Karpas-422 (cell line): Measurements from ENCODE around the gene ZNF462. TPM values are rescaled to one million over a fixed set of nuclear protein-coding genes. Genes with fewer than 3 reads are reported as not detected.

Experiments
- DNase-seq: peaks from one replicate; pipeline ENCODE4 v3.0.0-alpha.2; 2015
- H2AFZ ChIP-seq: fragments of 200-600 bp; sonication (generic); 2 replicates; pipeline ENCODE4 v1.6.1; 2014; ENCODE audit warnings: antibody characterized with exemption, low read length, mixed read lengths
- H3K27ac ChIP-seq: fragments of 200-600 bp; sonication (generic); 2 replicates; pipeline ENCODE4 v1.5.1; 2014; ENCODE audit warnings: mild to moderate bottlenecking, low read length, moderate library complexity
- H3K27me3 ChIP-seq: fragments of 200-600 bp; sonication (generic); 2 replicates; pipeline ENCODE4 v1.6.1; 2014; ENCODE audit warnings: low read length, mixed read lengths
- H3K36me3 ChIP-seq: fragments of 200-600 bp; sonication (generic); 2 replicates; pipeline ENCODE4 v1.6.1; 2014; ENCODE audit warnings: low read length, mixed read lengths; ENCODE audit not compliant: insufficient read depth
- H3K4me1 ChIP-seq: fragments of 200-600 bp; sonication (generic); 2 replicates; pipeline ENCODE4 v1.6.1; 2014; ENCODE audit warnings: mild to moderate bottlenecking, low read length, mixed read lengths
- H3K4me2 ChIP-seq: fragments of 200-600 bp; sonication (generic); 2 replicates; pipeline ENCODE4 v1.6.1; 2014; ENCODE audit warnings: low read length, low read depth, mild to moderate bottlenecking; ENCODE audit not compliant: poor library complexity, severe bottlenecking
- H3K4me3 ChIP-seq: fragments of 200-600 bp; sonication (generic); 2 replicates; pipeline ENCODE4 v1.5.1; 2014; ENCODE audit warnings: mild to moderate bottlenecking, antibody characterized with exemption, low read length, mixed read lengths
- H3K79me2 ChIP-seq: fragments of 200-600 bp; sonication (generic); 2 replicates; pipeline ENCODE4 v1.6.1; 2014; ENCODE audit warnings: mild to moderate bottlenecking, low read length, mixed read lengths
- H3K9ac ChIP-seq: fragments of 200-600 bp; sonication (generic); 2 replicates; pipeline ENCODE4 v1.6.0; 2014; ENCODE audit warnings: low read length
- H3K9me2 ChIP-seq: fragments of 200-600 bp; sonication (generic), shearing (Covaris generic); replicated peaks from 2 replicates; pipeline ENCODE4 v1.6.0; 2014; ENCODE audit warnings: mild to moderate bottlenecking, low read length, moderate library complexity; ENCODE audit not compliant: insufficient read depth
- H3K9me3 ChIP-seq: fragments of 300-700, 200-600 bp; sonication (generic); 2 replicates; pipeline ENCODE4 v1.6.1; 2014; ENCODE audit warnings: low read length, mixed read lengths
- H4K20me1 ChIP-seq: fragments of 200-600 bp; sonication (generic); 2 replicates; pipeline ENCODE4 v1.6.1; 2014; ENCODE audit warnings: mild to moderate bottlenecking, antibody characterized with exemption, low read length, low read depth; ENCODE audit not compliant: insufficient read depth
- total RNA-seq: library from RNA; depleted of rRNA; stranded (reverse); fragments of >200 nt; shearing (Covaris generic); gene quantifications from 2 replicates; pipeline ENCODE4 v1.2.3, GENCODE V29; 2014; ENCODE audit warnings: low replicate concordance

The ZNF462 gene
- total RNA-seq, 1 experiment from 2014 or later: not detected

GRCh38 chr9:106878081-106878837 lies 15.3 kb downstream of the ZNF462 start:
- Histone ChIP-seq H2AFZ (no peak overlapping the region), H3K9ac (no peak overlapping the region), H3K9me3 (no peaks in the 10 kb centered on the region), H4K20me1 (no peaks in the 10 kb centered on the region), H3K27ac (no peak overlapping the region), H3K36me3 (no peaks in the 10 kb centered on the region), H3K27me3 (no peaks in the 10 kb centered on the region), H3K4me2 (no peak overlapping the region), H3K4me1 (no peaks in the 10 kb centered on the region), H3K4me3 (no peak overlapping the region), H3K79me2 (no peaks in the 10 kb centered on the region), H3K9me2 (no peaks in the 10 kb centered on the region)
- DNase-seq: no peak

DNA sequence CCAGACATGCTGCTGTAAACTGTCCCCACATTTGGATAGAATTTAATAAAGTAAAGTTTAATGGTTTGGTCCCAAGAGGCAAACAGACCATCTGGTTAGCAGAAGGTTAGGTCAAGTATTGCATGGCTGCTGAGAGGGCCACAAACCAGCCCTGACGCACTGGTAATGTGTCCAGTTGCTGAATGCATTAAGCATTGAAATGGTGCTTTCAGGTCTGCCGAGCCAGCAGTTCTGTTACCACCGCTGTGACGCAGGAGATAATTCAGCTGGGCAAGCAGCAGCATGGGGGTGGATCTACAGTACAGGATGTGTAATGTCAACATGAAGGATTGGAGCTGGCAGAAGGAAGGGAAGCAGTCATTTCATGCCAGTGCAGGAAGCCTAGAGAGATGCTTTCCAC lies 16.0 kb downstream of the ZNF462 start:
- H3K79me2 ChIP-seq: no peaks in the 10 kb centered on the region
- H3K9me3 ChIP-seq: no peaks in the 10 kb centered on the region
- no peak overlapping the region for H2AFZ ChIP-seq
- no peaks in the 10 kb centered on the region for H4K20me1 ChIP-seq
- no peaks in the 10 kb centered on the region for H3K4me1 ChIP-seq
- no peak overlapping the region for H3K27ac ChIP-seq
- no peaks in the 10 kb centered on the region for H3K36me3 ChIP-seq
- no peak overlapping the region for H3K9ac ChIP-seq
- H3K27me3 ChIP-seq: no peaks in the 10 kb centered on the region
- H3K4me2 ChIP-seq: no peak overlapping the region
- DNase-seq: no peak
- no peaks in the 10 kb centered on the region for H3K9me2 ChIP-seq
- no peak overlapping the region for H3K4me3 ChIP-seq

- no peaks in the 10 kb centered on the region for H3K9me3 ChIP-seq
Measured at GRCh38 chr9:106879439-106879882, 16.5 kb downstream of the ZNF462 start.

GRCh38 chr9:106880081-106880480 lies 17.1 kb downstream of the ZNF462 start:
- no peaks in the 10 kb centered on the region for H3K27me3 ChIP-seq
- no peak overlapping the region for H3K4me2 ChIP-seq
- no peaks in the 10 kb centered on the region for H3K79me2 ChIP-seq
- H4K20me1 ChIP-seq: no peaks in the 10 kb centered on the region
- no peak overlapping the region for H3K4me3 ChIP-seq
- DNase-seq: no peak
- H3K9me3 ChIP-seq: no peaks in the 10 kb centered on the region
- no peaks in the 10 kb centered on the region for H3K36me3 ChIP-seq
- no peak overlapping the region for H3K27ac ChIP-seq
- H2AFZ ChIP-seq: no peak overlapping the region
- H3K9ac ChIP-seq: no peak overlapping the region
- H3K4me1 ChIP-seq: no peaks in the 10 kb centered on the region
- H3K9me2 ChIP-seq: no peaks in the 10 kb centered on the region

More at GRCh38 chr9:106879439-106879882, 16.5 kb downstream of the ZNF462 start:
- Histone ChIP-seq H2AFZ (no peak overlapping the region), H3K36me3 (no peaks in the 10 kb centered on the region), H3K27me3 (no peaks in the 10 kb centered on the region), H3K9ac (no peak overlapping the region), H3K27ac (no peak overlapping the region), H3K4me1 (no peaks in the 10 kb centered on the region), H3K4me2 (no peak overlapping the region), H4K20me1 (no peaks in the 10 kb centered on the region), H3K9me2 (no peaks in the 10 kb centered on the region), H3K4me3 (no peak overlapping the region), H3K79me2 (no peaks in the 10 kb centered on the region)
- no peak for DNase-seq

GRCh38 chr9:106880863-106881262 lies 17.9 kb downstream of the ZNF462 start:
- Histone ChIP-seq H3K4me1 (no peaks in the 10 kb centered on the region), H3K79me2 (no peaks in the 10 kb centered on the region), H3K9ac (no peak overlapping the region), H4K20me1 (no peaks in the 10 kb centered on the region), H3K27ac (no peak overlapping the region), H3K27me3 (no peaks in the 10 kb centered on the region), H3K36me3 (no peaks in the 10 kb centered on the region), H3K9me3 (no peaks in the 10 kb centered on the region), H3K9me2 (no peaks in the 10 kb centered on the region), H3K4me2 (no peak overlapping the region), H3K4me3 (no peak overlapping the region), H2AFZ (no peak overlapping the region)
- DNase-seq: no peak

GRCh38 chr9:106883030-106883429 lies 20.1 kb downstream of the ZNF462 start:
- Histone ChIP-seq H3K9me2 (no peaks in the 10 kb centered on the region), H3K4me1 (no peaks in the 10 kb centered on the region), H3K36me3 (no peaks in the 10 kb centered on the region), H3K9me3 (no peaks in the 10 kb centered on the region), H2AFZ (no peak overlapping the region), H3K4me3 (no peak overlapping the region), H3K27ac (no peak overlapping the region), H3K9ac (no peak overlapping the region), H3K79me2 (no peaks in the 10 kb centered on the region), H3K4me2 (no peak overlapping the region), H4K20me1 (no peaks in the 10 kb centered on the region), H3K27me3 (no peaks in the 10 kb centered on the region)
- DNase-seq: no peak

- Histone ChIP-seq H3K9me3 (no peaks in the 10 kb centered on the region), H3K9ac (no peak overlapping the region), H4K20me1 (no peaks in the 10 kb centered on the region), H3K36me3 (no peaks in the 10 kb centered on the region), H3K4me3 (no peak overlapping the region), H2AFZ (no peak overlapping the region), H3K9me2 (no peaks in the 10 kb centered on the region), H3K27me3 (no peaks in the 10 kb centered on the region), H3K4me2 (no peak overlapping the region), H3K27ac (no peak overlapping the region), H3K79me2 (no peaks in the 10 kb centered on the region), H3K4me1 (no peaks in the 10 kb centered on the region)
- no peak for DNase-seq
Measured at GRCh38 chr9:106883626-106884190, 20.7 kb downstream of the ZNF462 start.

DNA sequence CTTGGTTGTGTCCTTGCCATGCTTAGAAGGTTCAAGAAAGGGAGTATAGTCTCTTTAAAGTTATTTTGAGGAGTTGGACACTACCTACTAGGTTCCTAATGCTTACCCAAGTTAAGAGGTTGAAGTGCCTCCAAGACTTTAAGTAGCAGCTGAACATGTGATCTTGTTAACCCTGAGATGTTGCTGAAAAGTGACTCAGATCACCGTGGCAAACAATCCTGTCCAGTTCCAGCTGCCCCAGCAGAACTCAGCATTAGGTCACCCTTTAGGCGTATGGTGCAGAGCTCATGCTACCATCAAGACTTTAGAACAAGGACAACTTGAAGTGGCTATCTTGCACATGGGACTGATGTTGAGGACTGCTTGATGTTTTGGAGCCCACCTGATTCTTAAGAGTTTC lies 22.5 kb downstream of the ZNF462 start:
- Histone ChIP-seq H3K27me3 (no peaks in the 10 kb centered on the region), H3K9me2 (no peaks in the 10 kb centered on the region), H3K9ac (no peak overlapping the region), H3K36me3 (no peaks in the 10 kb centered on the region), H3K4me1 (no peaks in the 10 kb centered on the region), H3K4me3 (no peak overlapping the region), H3K27ac (no peak overlapping the region), H3K9me3 (no peaks in the 10 kb centered on the region), H2AFZ (no peak overlapping the region), H3K79me2 (no peaks in the 10 kb centered on the region), H3K4me2 (no peak overlapping the region), H4K20me1 (no peaks in the 10 kb centered on the region)
- DNase-seq: no peak
